Measurements from ENCODE around the gene DNAJC5G.
A peak's percentile ranks its signal among the peaks of the same experiment; 100 is the strongest.

Gene DNAJC5G

GRCh38 chr2:27275211-27276150 is at the start of gene DNAJC5G:
Gene DNAJC5G (plus strand): TSS chr2:27275433. CDS start chr2:27276729, 1,296 bp downstream.
- no peak for DNase-seq (ENCODE audit: low spot score)

DNA sequence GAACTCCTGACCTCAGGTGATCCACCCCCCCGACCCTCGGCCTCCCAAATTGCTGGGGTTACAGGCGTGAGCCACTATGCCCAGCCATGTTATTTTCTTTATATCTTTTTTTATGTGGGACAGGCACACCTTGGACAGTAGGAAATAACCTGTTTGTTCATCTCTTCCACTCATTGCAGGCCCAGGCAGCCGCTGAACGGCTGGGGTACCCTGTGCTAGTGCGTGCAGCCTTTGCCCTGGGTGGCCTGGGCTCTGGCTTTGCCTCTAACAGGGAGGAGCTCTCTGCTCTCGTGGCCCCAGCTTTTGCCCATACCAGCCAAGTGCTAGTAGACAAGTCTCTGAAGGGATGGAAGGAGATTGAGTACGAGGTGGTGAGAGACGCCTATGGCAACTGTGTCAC is 49.7 kb upstream of the DNAJC5G start:
- DNase-seq (ENCODE audit: low spot score): no peak

DNA sequence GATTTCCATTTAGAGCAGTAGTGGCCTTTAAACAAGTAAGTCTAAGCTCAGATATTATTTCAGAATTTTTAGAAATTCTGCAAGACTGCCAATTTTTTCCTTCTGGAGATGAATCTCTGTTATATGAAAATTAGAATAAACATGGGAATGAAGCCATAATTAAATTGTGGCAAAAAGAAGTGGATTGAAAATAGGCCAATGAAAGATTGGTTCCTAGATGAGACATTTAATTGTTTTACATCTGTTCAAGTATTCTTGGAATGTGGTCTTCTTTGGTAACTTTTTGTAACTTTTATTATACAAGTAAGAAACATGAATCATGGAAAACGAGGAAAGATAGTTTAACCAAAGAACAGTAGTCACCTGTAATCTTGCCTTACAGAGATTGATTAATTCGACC is 47.7 kb upstream of the DNAJC5G start:
- no peak for DNase-seq (ENCODE audit: low spot score)

GRCh38 chr2:27231921-27232320 is 43.3 kb upstream of the DNAJC5G start:
- DNase-seq (ENCODE audit: low spot score): no peak

- DNase-seq (ENCODE audit: low spot score): no peak
Observed at GRCh38 chr2:27233341-27233740, 41.9 kb upstream of the DNAJC5G start.

DNA sequence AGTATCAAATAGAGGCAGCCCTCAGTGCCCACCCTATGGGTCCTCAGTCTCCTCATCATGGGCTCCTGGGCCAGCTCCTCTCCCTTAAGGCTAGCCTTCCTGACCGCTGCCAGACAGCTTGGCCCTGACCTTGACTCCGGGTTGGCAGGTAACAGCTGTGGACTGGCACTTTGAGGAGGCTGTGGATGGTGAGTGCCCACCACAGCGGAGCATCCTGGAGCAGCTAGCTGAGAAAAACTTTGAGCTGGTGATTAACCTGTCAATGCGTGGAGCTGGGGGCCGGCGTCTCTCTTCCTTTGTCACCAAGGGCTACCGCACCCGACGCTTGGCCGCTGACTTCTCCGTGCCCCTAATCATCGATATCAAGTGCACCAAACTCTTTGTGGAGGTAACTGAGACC is 39.1 kb upstream of the DNAJC5G start:
- no peak for DNase-seq (ENCODE audit: low spot score)

- no peak for DNase-seq (ENCODE audit: low spot score)
Observed at GRCh38 chr2:27236626-27237025, 38.6 kb upstream of the DNAJC5G start.

DNA sequence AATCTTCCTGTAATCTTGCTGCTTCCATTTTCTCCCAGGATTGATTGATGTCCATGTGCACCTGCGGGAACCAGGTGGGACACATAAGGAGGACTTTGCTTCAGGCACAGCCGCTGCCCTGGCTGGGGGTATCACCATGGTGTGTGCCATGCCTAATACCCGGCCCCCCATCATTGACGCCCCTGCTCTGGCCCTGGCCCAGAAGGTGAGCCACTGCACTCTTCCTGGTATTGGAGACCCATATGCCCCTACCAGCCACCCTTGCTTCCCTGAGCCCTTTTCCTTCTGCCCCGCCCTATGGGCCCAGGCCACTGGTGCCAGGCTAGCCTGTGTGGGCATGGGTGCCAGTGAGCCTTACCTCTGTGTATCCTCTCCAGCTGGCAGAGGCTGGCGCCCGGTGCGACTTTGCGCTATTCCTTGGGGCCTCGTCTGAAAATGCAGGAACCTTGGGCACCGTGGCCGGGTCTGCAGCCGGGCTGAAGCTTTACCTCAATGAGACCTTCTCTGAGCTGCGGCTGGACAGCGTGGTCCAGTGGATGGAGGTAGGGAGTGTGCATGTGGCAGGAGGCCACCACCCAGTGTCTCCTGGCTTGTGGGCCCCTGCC is 37.8 kb upstream of the DNAJC5G start:
- DNase-seq (ENCODE audit: low spot score): no peak

DNA sequence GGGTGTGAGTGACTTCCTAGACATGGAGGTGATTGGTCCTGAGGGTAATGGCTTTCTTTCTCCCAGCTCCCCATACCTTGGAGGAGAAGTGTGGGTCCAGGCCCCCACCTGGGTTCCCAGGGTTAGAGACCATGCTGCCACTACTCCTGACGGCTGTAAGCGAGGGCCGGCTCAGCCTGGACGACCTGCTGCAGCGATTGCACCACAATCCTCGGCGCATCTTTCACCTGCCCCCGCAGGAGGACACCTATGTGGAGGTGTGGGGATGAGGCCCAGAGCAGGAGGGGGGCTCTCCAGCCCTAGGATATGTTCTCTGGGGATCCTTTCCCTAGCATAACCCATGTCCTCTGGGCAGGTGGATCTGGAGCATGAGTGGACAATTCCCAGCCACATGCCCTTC is 36.3 kb upstream of the DNAJC5G start:
- no peak for DNase-seq (ENCODE audit: low spot score)

GRCh38 chr2:27240406-27240805 is 34.8 kb upstream of the DNAJC5G start:
- DNase-seq (ENCODE audit: low spot score): no peak

DNA sequence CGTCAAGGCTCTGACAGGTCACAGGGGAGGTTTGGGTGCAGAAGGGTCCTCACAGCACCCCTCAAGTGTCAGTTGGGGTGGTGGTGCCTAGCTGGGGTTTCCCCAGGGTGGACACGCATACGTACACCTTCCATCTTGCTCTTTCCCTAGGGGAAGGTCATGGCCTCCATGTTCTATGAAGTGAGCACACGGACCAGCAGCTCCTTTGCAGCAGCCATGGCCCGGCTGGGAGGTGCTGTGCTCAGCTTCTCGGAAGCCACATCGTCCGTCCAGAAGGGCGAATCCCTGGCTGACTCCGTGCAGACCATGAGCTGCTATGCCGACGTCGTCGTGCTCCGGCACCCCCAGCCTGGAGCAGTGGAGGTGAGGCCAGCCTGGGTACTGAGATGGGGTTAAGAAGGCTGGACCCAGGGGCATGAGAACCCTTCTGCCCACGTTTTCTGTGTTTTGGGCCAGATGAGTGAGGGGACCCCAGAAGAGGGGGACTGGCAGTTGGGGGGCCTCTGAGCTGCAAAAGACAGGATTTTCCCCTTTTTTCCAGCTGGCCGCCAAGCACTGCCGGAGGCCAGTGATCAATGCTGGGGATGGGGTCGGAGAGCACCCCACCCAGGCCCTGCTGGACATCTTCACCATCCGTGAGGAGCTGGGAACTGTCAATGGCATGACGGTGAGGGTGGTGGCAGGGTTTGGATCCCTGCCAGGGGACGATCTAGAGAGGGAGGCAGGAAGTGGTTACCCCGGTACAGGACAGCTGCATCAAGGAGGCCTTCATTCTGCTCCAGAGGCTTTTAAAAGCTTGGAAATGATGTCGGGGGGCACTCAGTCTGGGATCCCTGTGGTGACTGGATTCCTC is 33.2 kb upstream of the DNAJC5G start:
- no peak for DNase-seq (ENCODE audit: low spot score)

DNA sequence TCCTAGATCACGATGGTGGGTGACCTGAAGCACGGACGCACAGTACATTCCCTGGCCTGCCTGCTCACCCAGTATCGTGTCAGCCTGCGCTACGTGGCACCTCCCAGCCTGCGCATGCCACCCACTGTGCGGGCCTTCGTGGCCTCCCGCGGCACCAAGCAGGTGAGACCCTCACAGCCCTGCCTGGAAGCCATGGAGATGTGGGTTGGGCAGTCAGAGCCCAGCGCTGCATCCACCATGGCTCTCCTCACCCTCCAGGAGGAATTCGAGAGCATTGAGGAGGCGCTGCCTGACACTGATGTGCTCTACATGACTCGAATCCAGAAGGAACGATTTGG is 32.6 kb upstream of the DNAJC5G start:
- no peak for DNase-seq (ENCODE audit: low spot score)

DNA sequence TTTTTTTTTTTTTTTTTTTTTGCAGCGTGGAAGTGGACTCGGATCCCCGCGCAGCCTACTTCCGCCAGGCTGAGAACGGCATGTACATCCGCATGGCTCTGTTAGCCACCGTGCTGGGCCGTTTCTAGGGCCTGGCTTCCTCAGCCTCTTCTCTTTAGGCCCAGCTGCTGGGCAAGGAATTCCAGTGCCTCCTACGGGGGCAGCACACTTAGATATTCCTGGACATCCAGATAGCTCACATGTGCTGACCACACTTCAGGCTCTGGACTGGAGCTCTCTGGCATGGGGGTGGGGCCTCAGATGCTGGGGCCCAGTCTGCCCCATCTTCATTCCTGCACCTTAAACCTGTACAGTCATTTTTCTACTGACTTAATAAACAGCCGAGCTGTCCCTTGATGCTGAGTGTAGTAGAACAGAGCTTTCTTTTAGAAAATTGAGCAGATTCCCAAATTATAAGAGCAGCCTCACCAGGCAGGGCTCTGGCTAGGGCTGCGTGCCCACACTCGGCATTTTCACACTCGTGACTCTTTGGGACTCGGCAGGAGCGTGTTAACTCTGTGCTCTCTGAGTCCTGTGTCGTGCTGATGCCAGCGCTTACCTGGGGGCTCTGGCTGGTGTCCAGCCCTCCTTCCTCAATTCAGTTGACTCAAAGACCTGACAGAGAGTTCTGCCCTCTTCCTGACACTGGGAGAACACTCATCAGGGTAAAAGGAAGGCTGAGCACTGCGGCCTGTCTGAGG is 31.7 kb upstream of the DNAJC5G start:
- DNase-seq (ENCODE audit: low spot score): no peak

DNA sequence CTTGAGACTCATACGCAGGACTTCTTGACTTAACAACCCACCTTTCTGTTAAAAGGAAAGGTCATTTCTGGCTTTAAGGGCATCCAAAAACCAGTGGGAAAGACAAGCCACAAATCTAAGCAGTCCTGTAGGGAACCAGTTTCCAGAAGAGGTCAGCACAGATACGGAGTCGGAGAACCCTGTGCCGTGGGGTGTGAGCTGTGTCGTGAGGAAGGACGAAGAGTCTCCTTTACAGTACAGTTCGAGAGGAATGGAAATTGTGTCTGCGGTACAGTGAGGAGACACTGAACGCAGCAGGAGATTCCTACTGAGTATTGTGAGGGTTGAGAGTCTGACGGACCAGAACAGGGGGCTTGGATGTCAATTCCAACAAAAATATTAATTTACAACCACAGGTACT is 30.1 kb upstream of the DNAJC5G start:
- no peak for DNase-seq (ENCODE audit: low spot score)

GRCh38 chr2:27245626-27246025 is 29.6 kb upstream of the DNAJC5G start:
- no peak for DNase-seq (ENCODE audit: low spot score)

- DNase-seq (ENCODE audit: low spot score): no peak
Observed at GRCh38 chr2:27247893-27248292, 27.3 kb upstream of the DNAJC5G start.

DNA sequence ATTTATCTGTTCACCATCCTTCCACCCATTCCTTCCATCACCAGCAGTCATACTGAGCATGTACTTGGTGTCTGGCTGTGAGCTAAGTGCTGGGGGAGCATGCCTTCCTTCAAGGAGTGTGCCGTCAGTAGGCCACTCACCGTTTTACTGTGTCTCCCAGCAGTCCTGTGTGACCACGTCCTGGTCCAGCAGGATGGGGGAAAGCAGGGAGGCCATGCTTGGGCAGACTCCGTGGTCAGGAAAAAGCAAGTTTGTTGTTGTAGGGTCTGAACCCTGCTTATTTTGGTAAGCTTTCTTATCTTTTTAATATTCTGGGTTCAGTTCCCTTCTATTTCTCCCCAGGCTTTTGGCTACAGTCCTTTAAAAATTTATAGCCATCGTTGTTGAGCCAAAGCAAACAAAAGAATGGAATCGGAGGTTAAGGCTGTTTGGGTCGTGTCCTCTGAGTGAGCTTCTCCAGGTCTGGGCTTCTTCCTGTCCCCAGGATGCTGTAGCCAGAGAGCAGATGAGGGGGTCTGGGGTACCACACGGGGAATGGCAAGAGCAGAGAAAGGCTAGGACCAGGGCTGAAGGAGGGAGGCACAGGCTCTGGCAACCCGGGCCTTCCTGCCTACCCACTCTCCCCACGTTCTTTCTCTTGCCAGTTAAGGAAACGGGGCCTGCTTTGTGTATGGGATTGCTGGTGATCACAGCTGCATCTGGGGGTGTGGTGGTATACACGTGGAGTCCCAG is 25.9 kb upstream of the DNAJC5G start:
- no peak for DNase-seq (ENCODE audit: low spot score)

DNA sequence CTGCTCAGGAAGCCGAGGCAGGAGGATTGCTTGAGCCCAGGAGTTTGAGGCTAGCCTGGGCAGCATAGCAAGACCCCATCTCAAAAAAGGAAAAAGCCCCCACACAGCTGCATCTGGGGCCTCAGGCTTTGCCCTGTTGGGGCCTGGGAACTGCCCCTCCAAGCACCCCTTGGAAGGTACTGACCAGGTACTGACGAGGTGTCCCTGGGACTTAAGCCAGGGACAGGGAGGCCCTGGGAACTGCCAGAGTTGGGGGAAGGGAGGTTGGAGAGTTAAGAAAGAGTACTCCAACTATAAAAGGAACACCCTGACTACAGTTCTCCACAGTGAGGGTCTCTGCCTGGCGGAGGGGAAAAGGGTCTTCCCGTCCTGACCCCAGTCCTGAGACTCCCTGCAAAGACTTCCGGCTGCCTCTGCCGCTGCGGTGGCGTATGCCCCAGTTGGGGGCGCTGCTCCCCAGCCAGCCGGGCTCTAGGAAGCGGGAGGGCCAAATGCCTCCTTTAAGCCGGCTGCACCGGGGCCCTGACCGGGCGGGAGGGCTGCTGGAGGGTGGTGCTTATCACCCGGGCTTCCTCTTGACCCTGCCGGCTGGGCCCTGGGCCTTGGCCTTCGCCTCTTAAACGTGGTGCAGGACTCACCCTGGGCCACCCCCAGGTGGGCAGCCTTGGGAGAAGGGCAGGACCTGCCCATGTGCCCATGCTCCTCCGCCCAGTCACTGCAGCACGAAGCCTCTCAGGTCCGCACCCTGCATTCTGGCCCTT is 25.2 kb upstream of the DNAJC5G start:
- peak; percentile 82 for DNase-seq (ENCODE audit: low spot score)

DNA sequence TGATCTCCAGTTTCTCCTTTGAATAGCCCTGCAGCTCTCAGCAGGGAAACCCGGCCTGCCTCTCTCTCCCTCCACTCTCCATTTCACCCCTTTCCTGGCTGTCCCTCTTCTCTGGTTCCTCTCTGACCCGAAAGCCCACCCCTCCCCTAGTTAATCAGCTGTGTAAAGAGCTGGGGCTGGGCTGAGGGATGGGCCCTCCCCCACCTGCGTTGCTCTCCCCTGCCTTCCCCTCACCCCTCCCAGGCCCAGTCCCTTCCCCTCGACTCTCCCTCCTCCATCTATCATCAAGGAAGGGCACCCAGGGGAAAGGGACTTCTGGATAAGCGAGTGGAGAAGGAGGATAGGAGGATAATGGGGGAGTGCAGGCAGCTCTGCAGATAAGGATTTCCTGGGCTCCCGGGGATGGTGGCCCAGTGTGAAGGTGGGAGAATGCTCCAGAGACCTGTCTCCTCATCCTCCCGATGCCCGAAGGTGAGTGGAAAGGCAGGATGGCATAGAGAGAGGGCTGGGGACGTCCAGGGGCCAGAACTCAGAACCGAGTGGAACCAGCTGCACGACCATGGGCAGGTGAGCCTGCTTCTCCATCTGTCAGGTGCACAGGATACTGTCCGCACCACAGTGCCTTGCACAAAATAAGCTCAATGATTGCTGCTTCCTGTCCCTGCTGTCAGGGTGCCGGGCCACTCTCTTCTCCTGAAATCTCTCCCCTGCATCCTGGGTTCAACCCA is 24.4 kb upstream of the DNAJC5G start:
- DNase-seq (ENCODE audit: low spot score): no peak

- no peak for DNase-seq (ENCODE audit: low spot score)
Observed at GRCh38 chr2:27251766-27252165, 23.5 kb upstream of the DNAJC5G start.

All from GM03348 (cell line).